ENCODE data around the gene DNAH1. TPM values are rescaled to one million over a fixed set of nuclear protein-coding genes. Genes with fewer than 3 reads are reported as not detected.
"Not testable (repeated sequence)": the region's sequence is repeated elsewhere in the genome, so short reads cannot be mapped to it uniquely, and the experiment has no call there.

Gene DNAH1
- 2.2 TPM for total RNA-seq
- long read RNA-seq, partial matches to known transcripts: 0 of 1 reads
- long read RNA-seq, other reads (novel, unspliced or antisense): 1 of 1 reads

- peak within 1 kb of the TSS; percentile 58 for H3K4me3 ChIP-seq
- no peaks in the 10 kb centered on the region for H3K36me3 ChIP-seq
- DNase-seq: no peak
- H3K27ac ChIP-seq (replicated peaks): no peak within 1 kb of the TSS
- no peaks in the 10 kb centered on the region for H3K27me3 ChIP-seq (ENCODE audit: low read depth)
- TF ChIP-seq CTCF (IDR thresholded peaks at IDR 0.05; ENCODE audit: borderline replicate concordance): no peak
- intact Hi-C loops (cut with micrococcal nuclease): no loop called here
- H3K9me3 ChIP-seq (replicated peaks): no peaks in the 10 kb centered on the region
- H3K4me1 ChIP-seq: peaks cover 38% of the 10 kb centered on the region
These were observed at the start of gene DNAH1 for GRCh38 chr3:52315977-52316764. TSS of gene DNAH1 (plus strand) at chr3:52316319. CDS start at chr3:52322443, 6,124 bp downstream.

GRCh38 chr3:52268036-52268435 lies 48.1 kb upstream of the DNAH1 start:
- DNase-seq: no peak
- peaks cover 86% of the 10 kb centered on the region for H3K36me3 ChIP-seq
- no peak overlapping the region for H3K27ac ChIP-seq (replicated peaks)

GRCh38 chr3:52269776-52270175 lies 46.3 kb upstream of the DNAH1 start:
- H3K4me1 ChIP-seq: peaks cover 68% of the 10 kb centered on the region

More at GRCh38 chr3:52268036-52268435, 48.1 kb upstream of the DNAH1 start:
- Histone ChIP-seq H3K4me3 (no peak overlapping the region), H3K9me3 (replicated peaks) (no peaks in the 10 kb centered on the region), H3K27me3 (ENCODE audit: low read depth) (no peaks in the 10 kb centered on the region), H3K4me1 (peaks cover 51% of the 10 kb centered on the region)
- intact Hi-C loops (cut with micrococcal nuclease): no loop called here
- no peak for TF ChIP-seq CTCF (IDR thresholded peaks at IDR 0.05; ENCODE audit: borderline replicate concordance)

GRCh38 chr3:52270252-52270754 lies 45.8 kb upstream of the DNAH1 start:
- peaks cover 79% of the 10 kb centered on the region for H3K36me3 ChIP-seq
- no peaks in the 10 kb centered on the region for H3K9me3 ChIP-seq (replicated peaks)
- no peak for TF ChIP-seq CTCF (IDR thresholded peaks at IDR 0.05; ENCODE audit: borderline replicate concordance)
- peaks cover 74% of the 10 kb centered on the region for H3K4me1 ChIP-seq
- no peaks in the 10 kb centered on the region for H3K27me3 ChIP-seq (ENCODE audit: low read depth)
- intact Hi-C loops (cut with micrococcal nuclease): no loop called here
- peak overlapping the region; percentile 67 for H3K27ac ChIP-seq (replicated peaks)
- peak overlapping the region; percentile 1 for H3K4me3 ChIP-seq
- no peak for DNase-seq

More at GRCh38 chr3:52269776-52270175, 46.3 kb upstream of the DNAH1 start:
- TF ChIP-seq CTCF (IDR thresholded peaks at IDR 0.05; ENCODE audit: borderline replicate concordance): no peak
- no peak for DNase-seq
- intact Hi-C loops (cut with micrococcal nuclease): no loop called here
- Histone ChIP-seq H3K4me3 (no peak overlapping the region), H3K27me3 (ENCODE audit: low read depth) (no peaks in the 10 kb centered on the region), H3K9me3 (replicated peaks) (no peaks in the 10 kb centered on the region), H3K27ac (replicated peaks) (peak overlapping the region; percentile 67), H3K36me3 (peaks cover 80% of the 10 kb centered on the region)

- H3K27ac ChIP-seq (replicated peaks); H3K9me3 ChIP-seq (replicated peaks); H3K27me3 ChIP-seq (ENCODE audit: low read depth); H3K4me3 ChIP-seq; DNase-seq; intact Hi-C loops (cut with micrococcal nuclease): not testable (repeated sequence)
- Histone ChIP-seq H3K36me3 (peaks cover 61% of the 10 kb centered on the region), H3K4me1 (peaks cover 92% of the 10 kb centered on the region)
These were observed 43.9 kb upstream of the DNAH1 start for GRCh38 chr3:52272172-52272571.

- H3K36me3 ChIP-seq: peaks cover 54% of the 10 kb centered on the region
- H3K27me3 ChIP-seq (ENCODE audit: low read depth): no peaks in the 10 kb centered on the region
- H3K27ac ChIP-seq (replicated peaks): no peak overlapping the region
- peaks cover 99% of the 10 kb centered on the region for H3K4me1 ChIP-seq
- no peak for TF ChIP-seq CTCF (IDR thresholded peaks at IDR 0.05; ENCODE audit: borderline replicate concordance)
- DNase-seq: no peak
- H3K9me3 ChIP-seq (replicated peaks): no peaks in the 10 kb centered on the region
- no peak overlapping the region for H3K4me3 ChIP-seq
- intact Hi-C loops (cut with micrococcal nuclease): no loop called here
These were observed 43.3 kb upstream of the DNAH1 start for GRCh38 chr3:52272831-52273230.

- Histone ChIP-seq H3K36me3 (peaks cover 35% of the 10 kb centered on the region), H3K4me3 (peak overlapping the region; percentile 95), H3K4me1 (peaks cover 95% of the 10 kb centered on the region), H3K27ac (replicated peaks) (peak overlapping the region; percentile 98)
- DNase-seq; H3K9me3 ChIP-seq (replicated peaks); intact Hi-C loops (cut with micrococcal nuclease); H3K27me3 ChIP-seq (ENCODE audit: low read depth): not testable (repeated sequence)
These were observed 41.3 kb upstream of the DNAH1 start for GRCh38 chr3:52274781-52275180.

Measured in left ventricle myocardium inferior (tissue), 1 donor.